HS-5 (cell line): ENCODE measurements around the gene NEURL2.

Source experiments
- DNase-seq: peaks from one replicate; pipeline ENCODE4 v3.0.0-alpha.2; 2012; ENCODE audit warnings: low read depth

The NEURL2 gene

GRCh38 chr20:45841407-45842129 is 49.4 kb downstream of the NEURL2 start:
- no peak for DNase-seq

- DNase-seq: no peak
Observed at GRCh38 chr20:45840700-45841198, 50.3 kb downstream of the NEURL2 start.
